NT2/D1 (cell line): ENCODE data around the gene TMEM116.

ENCODE experiments used
- SUZ12 ChIP-seq: IDR thresholded peaks from 2 replicates; pipeline ENCODE4 v1.6.1; 2011; ENCODE audit not compliant: insufficient read length, insufficient read depth; ENCODE audit errors: extremely low read depth
- YY1 ChIP-seq: IDR thresholded peaks from 2 replicates; pipeline ENCODE4 v1.6.1; 2011; ENCODE audit not compliant: insufficient read length, insufficient read depth
- ZNF274 ChIP-seq: IDR thresholded peaks from 2 replicates; pipeline ENCODE4 v1.6.1; 2011; ENCODE audit warnings: mild to moderate bottlenecking, low read depth, low read length

- TF ChIP-seq ZNF274 (no peak), YY1 (no peak), SUZ12 (no peak)
Observed at GRCh38 chr12:112000820-112001219, 12.1 kb downstream of the TMEM116 start.
